ENCODE results near the gene CFLAR. TPM values are rescaled to one million over a fixed set of nuclear protein-coding genes. Genes with fewer than 3 reads are reported as not detected.
"Not testable (repeated sequence)": the region's sequence is repeated elsewhere in the genome, so short reads cannot be mapped to it uniquely, and the experiment has no call there.

CFLAR gene
- total RNA-seq, 1 donor from 2014 or later, result 47.5 TPM

- H3K9ac ChIP-seq (ENCODE audit: low read length), result no peak overlapping the region
- DNase-seq (ENCODE audit: low read depth) (no peak), FAIRE-seq (no peak)
- H3K27me3 ChIP-seq (ENCODE audit: insufficient read depth, low read length), result no peaks in the 10 kb centered on the region
- Mint-ChIP-seq H3K9me3 (ENCODE audit: unreplicated experiment) (peaks cover 2% of the 10 kb centered on the region), H3K4me1 (ENCODE audit: low read depth, unreplicated experiment) (no peaks in the 10 kb centered on the region), H3K27ac (ENCODE audit: unreplicated experiment) (no peak overlapping the region), H3K27me3 (ENCODE audit: low read depth, unreplicated experiment) (no peaks in the 10 kb centered on the region), H3K4me3 (ENCODE audit: unreplicated experiment) (no peak overlapping the region), H3K36me3 (ENCODE audit: low read depth, unreplicated experiment) (peaks cover 32% of the 10 kb centered on the region)
- no peak overlapping the region for H3K27ac ChIP-seq (ENCODE audit: low read depth, low read length)
- H3K4me2 ChIP-seq (ENCODE audit: low read length), result no peak overlapping the region
- TF ChIP-seq EZH2 (IDR thresholded peaks at IDR 0.05; ENCODE audit: insufficient read depth, low read length), result no peak
- peaks cover 39% of the 10 kb centered on the region for H3K36me3 ChIP-seq (ENCODE audit: insufficient read depth, low read length)
- no peak overlapping the region for H3K4me3 ChIP-seq (ENCODE audit: insufficient read depth, low read depth, low read length)
- H3K9me3 ChIP-seq (ENCODE audit: insufficient read depth, low read depth, low read length), result no peaks in the 10 kb centered on the region
- no peaks in the 10 kb centered on the region for H3K4me1 ChIP-seq (ENCODE audit: insufficient read depth, low read length)
- H3K79me2 ChIP-seq (ENCODE audit: insufficient read depth, low read length), result no peaks in the 10 kb centered on the region
- no peak overlapping the region for H2AFZ ChIP-seq (ENCODE audit: low read depth, low read length)
- no peaks in the 10 kb centered on the region for H4K20me1 ChIP-seq (ENCODE audit: insufficient read depth, low read length)
These were observed 48.2 kb downstream of the CFLAR start for GRCh38 chr2:201164166-201164565.

DNA sequence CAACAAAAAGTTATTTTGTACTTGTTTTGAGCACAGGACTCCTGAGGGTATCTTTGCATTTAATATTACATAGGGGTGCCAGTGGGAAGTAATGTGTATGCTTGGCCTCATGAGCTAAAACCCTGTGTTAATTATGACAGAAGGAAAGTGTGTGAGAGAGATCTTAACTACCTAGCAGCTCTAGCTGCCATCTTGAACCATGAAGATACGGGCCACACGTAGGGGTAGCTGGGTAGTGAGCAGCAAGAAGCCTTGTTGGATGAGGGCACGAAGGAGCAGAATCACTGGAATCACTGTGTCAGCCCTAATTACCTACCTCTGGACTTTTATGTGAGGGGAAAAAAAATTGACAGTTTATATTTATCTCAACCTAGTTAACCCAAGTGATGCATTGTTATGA lies 51.6 kb downstream of the CFLAR start:
- no peaks in the 10 kb centered on the region for H3K4me1 ChIP-seq (ENCODE audit: insufficient read depth, low read length)
- no peak overlapping the region for H3K27ac Mint-ChIP-seq (ENCODE audit: unreplicated experiment)
- H3K9me3 ChIP-seq (ENCODE audit: insufficient read depth, low read depth, low read length), result no peaks in the 10 kb centered on the region
- H3K79me2 ChIP-seq (ENCODE audit: insufficient read depth, low read length), result no peaks in the 10 kb centered on the region
- no peak for TF ChIP-seq EZH2 (IDR thresholded peaks at IDR 0.05; ENCODE audit: insufficient read depth, low read length)
- TF ChIP-seq, protein P1, sequence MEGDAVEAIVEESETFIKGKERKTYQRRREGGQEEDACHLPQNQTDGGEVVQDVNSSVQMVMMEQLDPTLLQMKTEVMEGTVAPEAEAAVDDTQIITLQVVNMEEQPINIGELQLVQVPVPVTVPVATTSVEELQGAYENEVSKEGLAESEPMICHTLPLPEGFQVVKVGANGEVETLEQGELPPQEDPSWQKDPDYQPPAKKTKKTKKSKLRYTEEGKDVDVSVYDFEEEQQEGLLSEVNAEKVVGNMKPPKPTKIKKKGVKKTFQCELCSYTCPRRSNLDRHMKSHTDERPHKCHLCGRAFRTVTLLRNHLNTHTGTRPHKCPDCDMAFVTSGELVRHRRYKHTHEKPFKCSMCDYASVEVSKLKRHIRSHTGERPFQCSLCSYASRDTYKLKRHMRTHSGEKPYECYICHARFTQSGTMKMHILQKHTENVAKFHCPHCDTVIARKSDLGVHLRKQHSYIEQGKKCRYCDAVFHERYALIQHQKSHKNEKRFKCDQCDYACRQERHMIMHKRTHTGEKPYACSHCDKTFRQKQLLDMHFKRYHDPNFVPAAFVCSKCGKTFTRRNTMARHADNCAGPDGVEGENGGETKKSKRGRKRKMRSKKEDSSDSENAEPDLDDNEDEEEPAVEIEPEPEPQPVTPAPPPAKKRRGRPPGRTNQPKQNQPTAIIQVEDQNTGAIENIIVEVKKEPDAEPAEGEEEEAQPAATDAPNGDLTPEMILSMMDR (IDR thresholded peaks at IDR 0.05; ENCODE audit: insufficient read depth, low read depth, low read length), result no peak
- peaks cover 29% of the 10 kb centered on the region for H3K36me3 ChIP-seq (ENCODE audit: insufficient read depth, low read length)
- no peak overlapping the region for H3K27ac ChIP-seq (ENCODE audit: low read depth, low read length)
- H2AFZ ChIP-seq (ENCODE audit: low read depth, low read length), result no peak overlapping the region
- no peak overlapping the region for H3K4me2 ChIP-seq (ENCODE audit: low read length)
- H3K9ac ChIP-seq (ENCODE audit: low read length), result no peak overlapping the region
- H3K4me3 Mint-ChIP-seq (ENCODE audit: unreplicated experiment), result no peak overlapping the region
- no peak overlapping the region for H3K4me3 ChIP-seq (ENCODE audit: insufficient read depth, low read depth, low read length)
- no peaks in the 10 kb centered on the region for H3K27me3 ChIP-seq (ENCODE audit: insufficient read depth, low read length)
- no peak for FAIRE-seq
- DNase-seq (ENCODE audit: low read depth), result no peak
- no peaks in the 10 kb centered on the region for H4K20me1 ChIP-seq (ENCODE audit: insufficient read depth, low read length)
- H3K36me3 Mint-ChIP-seq (ENCODE audit: low read depth, unreplicated experiment), result peaks cover 21% of the 10 kb centered on the region
- H3K4me1 Mint-ChIP-seq (ENCODE audit: low read depth, unreplicated experiment), result no peaks in the 10 kb centered on the region
- no peaks in the 10 kb centered on the region for H3K27me3 Mint-ChIP-seq (ENCODE audit: low read depth, unreplicated experiment)
- peaks cover 4% of the 10 kb centered on the region for H3K9me3 Mint-ChIP-seq (ENCODE audit: unreplicated experiment)

DNA sequence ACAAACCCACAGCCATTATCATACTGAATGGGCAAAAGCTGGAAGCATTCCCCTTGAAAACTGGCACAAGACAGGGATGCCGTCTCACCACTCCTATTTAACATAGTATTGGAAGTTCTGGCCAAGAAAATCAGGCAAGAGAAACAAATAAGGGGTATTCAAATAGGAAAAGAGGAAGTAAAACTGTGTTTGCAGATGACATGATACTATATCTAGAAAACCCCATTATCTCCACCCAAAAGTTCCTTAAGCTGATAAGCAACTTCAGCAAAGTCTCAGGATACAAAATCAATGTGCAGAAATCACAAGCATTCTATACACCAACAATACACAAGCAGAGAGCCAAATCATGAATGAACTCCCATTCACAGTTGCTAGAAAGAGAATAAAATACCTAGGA lies 52.5 kb downstream of the CFLAR start:
- H3K9me3 Mint-ChIP-seq (ENCODE audit: unreplicated experiment); H3K4me3 ChIP-seq (ENCODE audit: insufficient read depth, low read depth, low read length); H3K27ac Mint-ChIP-seq (ENCODE audit: unreplicated experiment); H3K27me3 ChIP-seq (ENCODE audit: insufficient read depth, low read length); FAIRE-seq; H3K4me1 ChIP-seq (ENCODE audit: insufficient read depth, low read length); H4K20me1 ChIP-seq (ENCODE audit: insufficient read depth, low read length); H3K4me3 Mint-ChIP-seq (ENCODE audit: unreplicated experiment); H3K9ac ChIP-seq (ENCODE audit: low read length); H3K4me2 ChIP-seq (ENCODE audit: low read length); H3K4me1 Mint-ChIP-seq (ENCODE audit: low read depth, unreplicated experiment); H2AFZ ChIP-seq (ENCODE audit: low read depth, low read length); H3K27me3 Mint-ChIP-seq (ENCODE audit: low read depth, unreplicated experiment); H3K27ac ChIP-seq (ENCODE audit: low read depth, low read length); H3K9me3 ChIP-seq (ENCODE audit: insufficient read depth, low read depth, low read length); H3K79me2 ChIP-seq (ENCODE audit: insufficient read depth, low read length); DNase-seq (ENCODE audit: low read depth): not testable (repeated sequence)
- H3K36me3 Mint-ChIP-seq (ENCODE audit: low read depth, unreplicated experiment), result peaks cover 20% of the 10 kb centered on the region
- peaks cover 21% of the 10 kb centered on the region for H3K36me3 ChIP-seq (ENCODE audit: insufficient read depth, low read length)

Measured in astrocyte (in vitro differentiated cells and primary cell).